Astrocyte (in vitro differentiated cells and primary cell): ENCODE results near the gene NUP98. TPM values are rescaled to one million over a fixed set of nuclear protein-coding genes. Genes with fewer than 3 reads are reported as not detected.

Source experiments
- DNase-seq: peaks from one replicate; pipeline ENCODE4 v3.0.0-alpha.2; 2010; ENCODE audit warnings: low read depth
- FAIRE-seq: peaks from 2 replicates; lab custom pipeline; 2011; peaks lifted over from hg19 to GRCh38; lab: Jason Lieb, UNC
- H2AFZ ChIP-seq: 2 replicates; pipeline ENCODE4 v1.6.0; 2012; ENCODE audit warnings: low read depth, low read length, inconsistent platforms
- H3K27ac ChIP-seq: 2 replicates; pipeline ENCODE4 v1.5.1; 2011; ENCODE audit warnings: low read depth, low read length, inconsistent platforms
- H3K27me3 ChIP-seq: 2 replicates; pipeline ENCODE4 v1.6.0; 2011; ENCODE audit warnings: low read length, inconsistent platforms; ENCODE audit not compliant: insufficient read depth
- H3K36me3 ChIP-seq: 2 replicates; pipeline ENCODE4 v1.5.1; 2011; ENCODE audit warnings: low read length, inconsistent platforms; ENCODE audit not compliant: insufficient read depth
- H3K4me1 ChIP-seq: 2 replicates; pipeline ENCODE4 v1.5.1; 2011; ENCODE audit warnings: low read length, inconsistent platforms; ENCODE audit not compliant: insufficient read depth
- H3K4me2 ChIP-seq: 2 replicates; pipeline ENCODE4 v1.6.0; 2012; ENCODE audit warnings: low read length, inconsistent platforms
- H3K4me3 ChIP-seq: 2 replicates; pipeline ENCODE4 v1.5.1; 2011; ENCODE audit warnings: low read depth, mild to moderate bottlenecking, low read length, inconsistent platforms; ENCODE audit not compliant: insufficient read depth
- H3K79me2 ChIP-seq: 2 replicates; pipeline ENCODE4 v1.6.0; 2012; ENCODE audit warnings: mild to moderate bottlenecking, low read length, inconsistent platforms; ENCODE audit not compliant: insufficient read depth
- H3K9ac ChIP-seq: 2 replicates; pipeline ENCODE4 v1.6.0; 2012; ENCODE audit warnings: mild to moderate bottlenecking, low read length, inconsistent platforms
- H3K9me3 ChIP-seq: 2 replicates; pipeline ENCODE4 v1.5.1; 2012; ENCODE audit warnings: low read depth, mild to moderate bottlenecking, low read length, inconsistent platforms; ENCODE audit not compliant: insufficient read depth
- H4K20me1 ChIP-seq: 2 replicates; pipeline ENCODE4 v1.6.0; 2012; ENCODE audit warnings: low read length, inconsistent platforms; ENCODE audit not compliant: insufficient read depth
- H3K27ac Mint-ChIP-seq: one replicate; pipeline ENCODE4 v1.8.0; 2021; ENCODE audit warnings: mild to moderate bottlenecking, mixed read lengths; ENCODE audit not compliant: unreplicated experiment
- H3K27me3 Mint-ChIP-seq: one replicate; pipeline ENCODE4 v1.8.0; 2021; ENCODE audit warnings: low read depth, mixed read lengths; ENCODE audit not compliant: unreplicated experiment
- H3K36me3 Mint-ChIP-seq: one replicate; pipeline ENCODE4 v1.8.0; 2021; ENCODE audit warnings: low read depth, mixed read lengths; ENCODE audit not compliant: unreplicated experiment
- H3K4me1 Mint-ChIP-seq: one replicate; pipeline ENCODE4 v1.8.0; 2021; ENCODE audit warnings: low read depth, mixed read lengths; ENCODE audit not compliant: unreplicated experiment
- H3K4me3 Mint-ChIP-seq: one replicate; pipeline ENCODE4 v1.8.0; 2021; ENCODE audit warnings: mild to moderate bottlenecking, moderate library complexity, mixed read lengths; ENCODE audit not compliant: unreplicated experiment
- H3K9me3 Mint-ChIP-seq: one replicate; pipeline ENCODE4 v1.8.0; 2021; ENCODE audit warnings: mild to moderate bottlenecking, mixed read lengths; ENCODE audit not compliant: unreplicated experiment
- CTCF ChIP-seq: IDR thresholded peaks from 2 replicates; pipeline ENCODE4 v1.5.1; 2011; ENCODE audit warnings: low read depth, mild to moderate bottlenecking, inconsistent platforms, low read length, moderate library complexity; ENCODE audit not compliant: insufficient read depth
- EZH2 ChIP-seq: IDR thresholded peaks from 2 replicates; pipeline ENCODE4 v1.6.1; 2012; ENCODE audit warnings: mild to moderate bottlenecking, low read length, inconsistent platforms; ENCODE audit not compliant: insufficient read depth
- total RNA-seq: library from RNA; stranded (reverse); gene quantifications from 2 replicates; pipeline ENCODE4 v1.2.1, GENCODE V29; 2021

Gene NUP98
- total RNA-seq, 1 donor from 2014 or later: 81.2 TPM

- Mint-ChIP-seq H3K27ac (no peak overlapping the region), H3K36me3 (peaks cover 4% of the 10 kb centered on the region), H3K27me3 (no peaks in the 10 kb centered on the region), H3K9me3 (no peaks in the 10 kb centered on the region), H3K4me1 (peaks cover 9% of the 10 kb centered on the region), H3K4me3 (no peak overlapping the region)
- Histone ChIP-seq H3K4me2 (no peak overlapping the region), H3K79me2 (peaks cover 8% of the 10 kb centered on the region), H3K36me3 (peaks cover 41% of the 10 kb centered on the region), H3K27me3 (no peaks in the 10 kb centered on the region), H3K9me3 (no peaks in the 10 kb centered on the region), H3K4me3 (no peak overlapping the region), H3K27ac (no peak overlapping the region), H2AFZ (no peak overlapping the region), H3K4me1 (no peaks in the 10 kb centered on the region), H3K9ac (no peak overlapping the region), H4K20me1 (peaks cover 9% of the 10 kb centered on the region)
- FAIRE-seq: no peak
- TF ChIP-seq EZH2 (no peak), CTCF (no peak)
- DNase-seq: peak; percentile 14
Measured at GRCh38 chr11:3710485-3711259, 86.7 kb downstream of the NUP98 start.

- Histone ChIP-seq H2AFZ (no peak overlapping the region), H3K9me3 (no peaks in the 10 kb centered on the region), H3K9ac (no peak overlapping the region), H3K4me1 (no peaks in the 10 kb centered on the region), H3K79me2 (peaks cover 8% of the 10 kb centered on the region), H3K27ac (no peak overlapping the region), H3K4me2 (no peak overlapping the region), H3K36me3 (peaks cover 46% of the 10 kb centered on the region), H3K27me3 (no peaks in the 10 kb centered on the region), H3K4me3 (no peak overlapping the region), H4K20me1 (peaks cover 9% of the 10 kb centered on the region)
- no peak for FAIRE-seq
- Mint-ChIP-seq H3K4me1 (peaks cover 9% of the 10 kb centered on the region), H3K27me3 (no peaks in the 10 kb centered on the region), H3K4me3 (no peak overlapping the region), H3K27ac (no peak overlapping the region), H3K9me3 (no peaks in the 10 kb centered on the region), H3K36me3 (peaks cover 7% of the 10 kb centered on the region)
- DNase-seq: peak; percentile 38
- TF ChIP-seq CTCF (no peak), EZH2 (no peak)
Measured at GRCh38 chr11:3709977-3710376, 87.4 kb downstream of the NUP98 start.

- Histone ChIP-seq H3K9ac (no peak overlapping the region), H3K4me1 (peaks cover 4% of the 10 kb centered on the region), H3K4me2 (no peak overlapping the region), H3K27ac (no peak overlapping the region), H4K20me1 (peaks cover 9% of the 10 kb centered on the region), H3K36me3 (peaks cover 41% of the 10 kb centered on the region), H3K9me3 (no peaks in the 10 kb centered on the region), H2AFZ (no peak overlapping the region), H3K79me2 (peaks cover 8% of the 10 kb centered on the region), H3K4me3 (no peak overlapping the region), H3K27me3 (no peaks in the 10 kb centered on the region)
- H3K27ac Mint-ChIP-seq: no peak overlapping the region
- no peak overlapping the region for H3K4me3 Mint-ChIP-seq
- FAIRE-seq: no peak
- no peaks in the 10 kb centered on the region for H3K27me3 Mint-ChIP-seq
- no peak for TF ChIP-seq CTCF
- TF ChIP-seq EZH2: no peak
- peaks cover 11% of the 10 kb centered on the region for H3K4me1 Mint-ChIP-seq
- DNase-seq: no peak
- H3K36me3 Mint-ChIP-seq: peaks cover 11% of the 10 kb centered on the region
- no peaks in the 10 kb centered on the region for H3K9me3 Mint-ChIP-seq
Measured at GRCh38 chr11:3707176-3707575, 90.2 kb downstream of the NUP98 start.
